ENCODE measurements around the gene DDX23. TPM values are rescaled to one million over a fixed set of nuclear protein-coding genes. Genes with fewer than 3 reads are reported as not detected.

The DDX23 gene
- total RNA-seq, 1 donor = 53.6 TPM

DNA sequence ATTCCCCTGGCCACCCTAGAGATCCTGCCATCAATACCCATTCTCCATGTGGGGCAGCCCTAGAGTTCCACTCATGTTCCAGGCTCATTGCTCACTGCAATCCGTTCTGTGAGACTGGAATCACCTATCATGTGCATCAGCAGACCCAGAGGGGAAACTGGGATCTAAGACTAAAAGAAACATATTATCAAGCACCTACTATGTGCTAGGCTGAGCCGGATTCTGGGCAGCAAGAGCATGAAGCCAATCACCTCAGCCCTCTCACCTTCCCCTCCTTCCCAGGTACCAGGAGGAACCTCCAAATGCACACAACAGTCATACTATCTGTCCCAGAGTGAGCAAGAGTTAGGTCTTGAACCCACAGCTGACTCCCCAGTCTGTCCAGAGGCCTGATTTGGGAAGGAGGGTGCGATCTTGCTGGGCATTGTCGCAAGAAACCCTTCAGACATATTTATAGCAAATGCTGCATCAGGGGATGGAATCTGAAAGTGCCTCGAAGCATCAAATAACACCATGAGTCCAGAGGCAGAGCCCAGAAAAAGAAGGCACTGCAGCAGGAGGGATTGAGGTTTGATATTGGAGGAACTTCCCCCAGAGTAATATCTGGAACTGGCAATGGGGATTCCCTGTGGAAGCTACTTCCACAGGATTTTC lies 40.4 kb downstream of the DDX23 start:
- Histone ChIP-seq H3K9me3 (ENCODE audit: low read depth, low read length) (no peaks in the 10 kb centered on the region), H3K4me3 (ENCODE audit: insufficient read depth, low read length) (peak overlapping the region; percentile 1), H3K36me3 (ENCODE audit: insufficient read depth, low read length) (no peaks in the 10 kb centered on the region), H3K27me3 (ENCODE audit: insufficient read depth, low read length) (no peaks in the 10 kb centered on the region), H3K79me2 (ENCODE audit: insufficient read depth, low read length) (peaks cover 14% of the 10 kb centered on the region), H4K20me1 (ENCODE audit: insufficient read depth, low read length) (no peaks in the 10 kb centered on the region), H2AFZ (ENCODE audit: low read length) (peak overlapping the region; percentile 3), H3K4me2 (ENCODE audit: insufficient read depth, low read length) (peak overlapping the region; percentile 68), H3K4me1 (ENCODE audit: insufficient read depth, low read length) (peaks cover 48% of the 10 kb centered on the region), H3K27ac (ENCODE audit: low read depth, low read length) (peak overlapping the region; percentile 79)
- TF ChIP-seq, protein P1, sequence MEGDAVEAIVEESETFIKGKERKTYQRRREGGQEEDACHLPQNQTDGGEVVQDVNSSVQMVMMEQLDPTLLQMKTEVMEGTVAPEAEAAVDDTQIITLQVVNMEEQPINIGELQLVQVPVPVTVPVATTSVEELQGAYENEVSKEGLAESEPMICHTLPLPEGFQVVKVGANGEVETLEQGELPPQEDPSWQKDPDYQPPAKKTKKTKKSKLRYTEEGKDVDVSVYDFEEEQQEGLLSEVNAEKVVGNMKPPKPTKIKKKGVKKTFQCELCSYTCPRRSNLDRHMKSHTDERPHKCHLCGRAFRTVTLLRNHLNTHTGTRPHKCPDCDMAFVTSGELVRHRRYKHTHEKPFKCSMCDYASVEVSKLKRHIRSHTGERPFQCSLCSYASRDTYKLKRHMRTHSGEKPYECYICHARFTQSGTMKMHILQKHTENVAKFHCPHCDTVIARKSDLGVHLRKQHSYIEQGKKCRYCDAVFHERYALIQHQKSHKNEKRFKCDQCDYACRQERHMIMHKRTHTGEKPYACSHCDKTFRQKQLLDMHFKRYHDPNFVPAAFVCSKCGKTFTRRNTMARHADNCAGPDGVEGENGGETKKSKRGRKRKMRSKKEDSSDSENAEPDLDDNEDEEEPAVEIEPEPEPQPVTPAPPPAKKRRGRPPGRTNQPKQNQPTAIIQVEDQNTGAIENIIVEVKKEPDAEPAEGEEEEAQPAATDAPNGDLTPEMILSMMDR (IDR thresholded peaks at IDR 0.05; ENCODE audit: extremely low read depth, low read depth, low read length) = no peak
- no peak for DNase-seq (ENCODE audit: insufficient read length, low spot score, missing footprints)

DNA sequence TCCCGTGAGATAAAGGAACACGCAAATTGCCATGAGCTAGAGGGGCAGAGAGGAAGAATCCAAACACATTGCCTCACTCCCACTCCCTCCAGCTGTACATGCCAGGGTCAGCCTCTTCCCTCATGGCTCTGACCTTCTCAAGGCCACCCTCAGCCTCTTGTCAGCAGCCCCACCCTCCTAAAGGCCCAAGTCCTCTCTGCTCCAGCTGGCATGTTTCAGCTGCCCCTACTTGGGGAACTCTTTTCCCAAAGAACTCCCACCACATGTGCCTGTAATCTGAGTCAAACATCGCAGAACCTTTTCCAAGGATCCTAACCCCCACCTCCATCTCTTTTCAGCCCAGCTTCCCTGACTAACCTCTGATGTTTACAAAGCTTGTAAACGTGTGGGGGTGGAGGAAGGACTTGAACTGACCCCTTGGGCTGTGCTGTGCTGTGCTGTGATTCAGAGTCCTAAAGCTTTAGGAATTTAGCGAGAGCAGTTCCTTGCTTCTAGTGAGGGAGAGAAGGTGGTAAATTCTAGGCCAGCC lies 41.0 kb downstream of the DDX23 start:
- peak; percentile 95 for DNase-seq (ENCODE audit: insufficient read length, low spot score, missing footprints)
- TF ChIP-seq, protein P1 (IDR thresholded peaks at IDR 0.05; ENCODE audit: extremely low read depth, low read depth, low read length) = no peak
- Histone ChIP-seq H3K4me2 (ENCODE audit: insufficient read depth, low read length) (peak overlapping the region; percentile 68), H3K36me3 (ENCODE audit: insufficient read depth, low read length) (no peaks in the 10 kb centered on the region), H4K20me1 (ENCODE audit: insufficient read depth, low read length) (no peaks in the 10 kb centered on the region), H3K79me2 (ENCODE audit: insufficient read depth, low read length) (peaks cover 10% of the 10 kb centered on the region), H2AFZ (ENCODE audit: low read length) (peak overlapping the region; percentile 76), H3K9me3 (ENCODE audit: low read depth, low read length) (no peaks in the 10 kb centered on the region), H3K27me3 (ENCODE audit: insufficient read depth, low read length) (no peaks in the 10 kb centered on the region), H3K4me3 (ENCODE audit: insufficient read depth, low read length) (peak overlapping the region; percentile 32), H3K27ac (ENCODE audit: low read depth, low read length) (peak overlapping the region; percentile 79), H3K4me1 (ENCODE audit: insufficient read depth, low read length) (peaks cover 44% of the 10 kb centered on the region)

DNA sequence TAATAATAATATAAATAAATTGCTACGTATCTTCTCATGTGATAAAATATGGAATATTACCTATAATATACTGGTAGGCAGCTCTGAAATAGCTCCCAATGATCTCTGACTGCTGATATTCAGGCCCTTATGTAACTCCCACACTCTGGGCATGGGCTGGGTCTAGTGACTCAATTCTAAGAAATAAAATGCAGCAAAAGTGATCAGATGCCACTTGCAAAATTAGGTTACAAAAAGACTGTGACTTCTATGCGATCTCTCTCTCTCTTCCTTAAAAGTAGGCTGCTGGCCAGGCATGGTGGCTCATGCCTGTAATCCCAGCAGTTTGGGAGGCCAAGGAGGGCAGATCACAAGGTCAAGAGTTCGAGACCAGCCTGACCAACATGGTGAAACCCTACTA lies 44.0 kb downstream of the DDX23 start:
- TF ChIP-seq, protein P1 (IDR thresholded peaks at IDR 0.05; ENCODE audit: extremely low read depth, low read depth, low read length) = no peak
- H3K27me3 ChIP-seq (ENCODE audit: insufficient read depth, low read length) = no peaks in the 10 kb centered on the region
- H3K27ac ChIP-seq (ENCODE audit: low read depth, low read length) = no peak overlapping the region
- no peak overlapping the region for H3K4me3 ChIP-seq (ENCODE audit: insufficient read depth, low read length)
- peaks cover 25% of the 10 kb centered on the region for H3K4me1 ChIP-seq (ENCODE audit: insufficient read depth, low read length)
- H3K79me2 ChIP-seq (ENCODE audit: insufficient read depth, low read length) = no peaks in the 10 kb centered on the region
- H3K36me3 ChIP-seq (ENCODE audit: insufficient read depth, low read length) = no peaks in the 10 kb centered on the region
- no peaks in the 10 kb centered on the region for H3K9me3 ChIP-seq (ENCODE audit: low read depth, low read length)
- peak; percentile 41 for DNase-seq (ENCODE audit: insufficient read length, low spot score, missing footprints)
- H4K20me1 ChIP-seq (ENCODE audit: insufficient read depth, low read length) = no peaks in the 10 kb centered on the region
- H3K4me2 ChIP-seq (ENCODE audit: insufficient read depth, low read length) = no peak overlapping the region
- no peak overlapping the region for H2AFZ ChIP-seq (ENCODE audit: low read length)

DNA sequence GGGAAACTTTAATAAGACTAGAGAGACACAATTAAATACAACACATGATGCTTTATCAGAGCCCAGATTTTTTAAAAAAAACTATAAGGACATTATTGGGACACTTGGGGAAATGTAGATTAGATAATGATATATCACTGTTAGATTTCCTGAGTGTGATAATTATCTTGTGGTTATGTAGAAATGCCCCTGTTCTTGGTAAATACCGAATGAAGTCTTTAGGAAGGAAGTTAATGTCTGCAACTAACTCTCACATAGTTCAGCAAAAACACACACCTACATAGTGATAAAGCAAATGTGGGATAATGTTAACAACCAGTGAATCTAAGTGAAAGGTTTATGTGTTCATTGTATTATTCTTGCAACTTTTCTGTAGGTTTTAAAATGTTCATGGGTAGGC lies 48.3 kb downstream of the DDX23 start:
- DNase-seq (ENCODE audit: insufficient read length, low spot score, missing footprints) = no peak
- no peak overlapping the region for H3K4me2 ChIP-seq (ENCODE audit: insufficient read depth, low read length)
- no peaks in the 10 kb centered on the region for H4K20me1 ChIP-seq (ENCODE audit: insufficient read depth, low read length)
- no peaks in the 10 kb centered on the region for H3K9me3 ChIP-seq (ENCODE audit: low read depth, low read length)
- no peaks in the 10 kb centered on the region for H3K79me2 ChIP-seq (ENCODE audit: insufficient read depth, low read length)
- H3K27ac ChIP-seq (ENCODE audit: low read depth, low read length) = no peak overlapping the region
- no peak overlapping the region for H3K4me3 ChIP-seq (ENCODE audit: insufficient read depth, low read length)
- H2AFZ ChIP-seq (ENCODE audit: low read length) = no peak overlapping the region
- H3K27me3 ChIP-seq (ENCODE audit: insufficient read depth, low read length) = peaks cover 4% of the 10 kb centered on the region
- TF ChIP-seq, protein P1 (IDR thresholded peaks at IDR 0.05; ENCODE audit: extremely low read depth, low read depth, low read length) = no peak
- no peaks in the 10 kb centered on the region for H3K36me3 ChIP-seq (ENCODE audit: insufficient read depth, low read length)
- H3K4me1 ChIP-seq (ENCODE audit: insufficient read depth, low read length) = no peaks in the 10 kb centered on the region

Measured in osteoblast (primary cell).